Right lobe of liver (tissue), 4 donors: ENCODE results near the gene SYNE3.

Experiments used
- POLR2A ChIP-seq: fragments of 450-650 bp; IDR thresholded peaks from one replicate; pipeline ENCODE4 v1.6.1; 2017; ENCODE audit warnings: antibody characterized with exemption, mild to moderate bottlenecking
- TF ChIP-seq, protein P1 (sequence below), 4 donors: fragments of 200-600 bp in 3 of 4; fragments of 450-650 bp in 1 of 4; IDR thresholded peaks; one replicate each; pipeline versions ENCODE4 v1.5.1 to v1.8.0; 2016 to 2022; ENCODE audit warnings: antibody characterized with exemption in 4 of 4, mild to moderate bottlenecking in 2 of 4
- donor health status: DM: no; HTN: no; CAD: no.
- donor health status: DM: no; HTN: no; CAD: no.
- donor health status: DM: no; HTN: yes; CAD: no.

DNA sequence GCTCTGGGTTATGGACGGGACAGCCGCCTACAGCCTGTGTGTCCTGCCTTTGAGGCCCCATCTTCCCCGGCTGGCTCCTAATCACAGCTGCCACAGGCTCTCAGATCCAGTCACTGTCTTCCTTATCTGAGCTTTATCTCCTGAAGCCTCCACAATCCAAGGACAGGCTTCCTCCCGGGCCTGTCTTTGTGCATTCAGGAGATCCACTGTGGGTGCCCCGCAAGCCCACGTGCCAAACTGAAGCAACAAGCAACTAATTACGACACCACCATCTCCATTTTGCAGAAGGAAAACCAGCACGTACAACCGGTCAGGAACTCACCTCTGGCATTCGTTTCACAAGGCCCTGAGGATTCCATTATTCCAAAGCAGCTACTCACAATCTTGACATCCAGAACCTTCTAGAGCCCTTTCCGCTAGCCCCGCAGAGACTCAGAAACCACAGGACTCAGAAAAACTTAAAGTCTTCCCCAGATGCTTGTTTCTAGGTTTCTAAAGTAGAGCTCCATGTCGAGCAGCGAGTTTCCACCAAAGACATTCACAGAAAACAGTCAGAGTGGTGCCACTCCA, 14.0 kb downstream of the SYNE3 start:
- TF ChIP-seq, protein P1, sequence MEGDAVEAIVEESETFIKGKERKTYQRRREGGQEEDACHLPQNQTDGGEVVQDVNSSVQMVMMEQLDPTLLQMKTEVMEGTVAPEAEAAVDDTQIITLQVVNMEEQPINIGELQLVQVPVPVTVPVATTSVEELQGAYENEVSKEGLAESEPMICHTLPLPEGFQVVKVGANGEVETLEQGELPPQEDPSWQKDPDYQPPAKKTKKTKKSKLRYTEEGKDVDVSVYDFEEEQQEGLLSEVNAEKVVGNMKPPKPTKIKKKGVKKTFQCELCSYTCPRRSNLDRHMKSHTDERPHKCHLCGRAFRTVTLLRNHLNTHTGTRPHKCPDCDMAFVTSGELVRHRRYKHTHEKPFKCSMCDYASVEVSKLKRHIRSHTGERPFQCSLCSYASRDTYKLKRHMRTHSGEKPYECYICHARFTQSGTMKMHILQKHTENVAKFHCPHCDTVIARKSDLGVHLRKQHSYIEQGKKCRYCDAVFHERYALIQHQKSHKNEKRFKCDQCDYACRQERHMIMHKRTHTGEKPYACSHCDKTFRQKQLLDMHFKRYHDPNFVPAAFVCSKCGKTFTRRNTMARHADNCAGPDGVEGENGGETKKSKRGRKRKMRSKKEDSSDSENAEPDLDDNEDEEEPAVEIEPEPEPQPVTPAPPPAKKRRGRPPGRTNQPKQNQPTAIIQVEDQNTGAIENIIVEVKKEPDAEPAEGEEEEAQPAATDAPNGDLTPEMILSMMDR (IDR thresholded peaks at IDR 0.05), result no peak
- no peak for TF ChIP-seq POLR2A
